Measurements from ENCODE around the gene PACS1. TPM values are rescaled to one million over a fixed set of nuclear protein-coding genes. Genes with fewer than 3 reads are reported as not detected.

PACS1 gene
- total RNA-seq, 2 experiments from 2014 or later: 179 to 183 TPM

GRCh38 chr11:66280428-66280827 lies 210.4 kb downstream of the PACS1 start:
- Mint-ChIP-seq H3K27me3 (no peaks in the 10 kb centered on the region), H3K36me3 (ENCODE audit: low read depth) (peaks cover 28% of the 10 kb centered on the region), H3K27ac (no peak overlapping the region), H3K4me1 (ENCODE audit: low read depth) (peaks cover 38% of the 10 kb centered on the region), H3K4me3 (peak overlapping the region; percentile 34), H3K9me3 (no peaks in the 10 kb centered on the region)
- ChIA-PET CTCF (interaction anchor here (1.3 to 2.7 kb wide), 2 partner anchors 13 to 58 kb away, joined by 5 to 36 read pairs; partner anchors contain the start of gene RAB1B), POLR2A (interaction anchor here (1.5 to 6.5 kb wide), 3 partner anchors 9 to 20 kb away, joined by 3 to 34 read pairs (median 6); partner anchors contain the start of genes RAB1B and YIF1A)
- Histone ChIP-seq H3K27me3 (ENCODE audit: control insufficient read depth in 1 of 2, insufficient read depth in 2 of 2, low read length in 2 of 2) (no peaks in the 10 kb centered on the region), H3K4me1 (ENCODE audit: insufficient read depth, low read length) (peaks cover 53% of the 10 kb centered on the region), H3K36me3 (ENCODE audit: insufficient read depth, low read length) (peaks cover 23% of the 10 kb centered on the region), H3K9me3 (ENCODE audit: control insufficient read depth in 1 of 2, insufficient read depth in 1 of 2, low read length in 2 of 2) (no peaks in the 10 kb centered on the region), H3K27ac (ENCODE audit: low read depth in 1 of 2, low read length in 2 of 2) (no peak overlapping the region), H3K4me3 (ENCODE audit: low read length) (no peak overlapping the region)
- intact Hi-C loops (cut with DNase I, micrococcal nuclease): loop anchor here in 1 of 2 experiments (10.0 kb wide), 1 partner anchor 426 kb away; the partner anchor contains the start of gene CFL1
- ATAC-seq (ENCODE audit: poor library complexity) (no peak), DNase-seq (peak in 1 of 14 experiments; percentile 43)
- TF ChIP-seq CTCF (IDR thresholded peaks at IDR 0.05): no peak

- Histone ChIP-seq H3K36me3 (ENCODE audit: insufficient read depth, low read length) (peaks cover 17% of the 10 kb centered on the region), H3K27me3 (ENCODE audit: control insufficient read depth in 1 of 2, insufficient read depth in 2 of 2, low read length in 2 of 2) (no peaks in the 10 kb centered on the region), H3K9me3 (ENCODE audit: control insufficient read depth in 1 of 2, insufficient read depth in 1 of 2, low read length in 2 of 2) (no peaks in the 10 kb centered on the region), H3K4me3 (ENCODE audit: low read length) (no peak overlapping the region), H3K4me1 (ENCODE audit: insufficient read depth, low read length) (peaks cover 53% of the 10 kb centered on the region), H3K27ac (ENCODE audit: low read depth in 1 of 2, low read length in 2 of 2) (no peak overlapping the region)
- intact Hi-C loops (cut with DNase I, micrococcal nuclease): loop anchor here in 1 of 2 experiments (10.0 kb wide), 1 partner anchor 426 kb away; the partner anchor contains the start of gene CFL1
- Mint-ChIP-seq H3K9me3 (no peaks in the 10 kb centered on the region), H3K4me1 (ENCODE audit: low read depth) (peaks cover 38% of the 10 kb centered on the region), H3K36me3 (ENCODE audit: low read depth) (peaks cover 22% of the 10 kb centered on the region), H3K27me3 (no peaks in the 10 kb centered on the region), H3K27ac (peak overlapping the region; percentile 81), H3K4me3 (peak overlapping the region; percentile 56)
- ChIA-PET POLR2A (interaction anchor here (1.6 to 6.5 kb wide), 2 partner anchors 12 to 21 kb away, joined by 3 to 34 read pairs; partner anchors contain the start of gene RAB1B), CTCF (interaction anchor here (1.3 to 2.7 kb wide), 4 partner anchors 14 to 421 kb away, joined by 4 to 36 read pairs (median 6); partner anchors contain the start of genes MUS81 and RAB1B)
- ATAC-seq (ENCODE audit: poor library complexity) (no peak), DNase-seq (no peak)
- TF ChIP-seq CTCF (IDR thresholded peaks at IDR 0.05): no peak
These were observed 210.9 kb downstream of the PACS1 start for GRCh38 chr11:66281001-66281400.

- H3K4me3 ChIP-seq (ENCODE audit: low read length): no peak overlapping the region
- H3K27ac ChIP-seq (ENCODE audit: low read depth in 1 of 2, low read length in 2 of 2): no peak overlapping the region
- Mint-ChIP-seq H3K36me3 (ENCODE audit: low read depth) (peaks cover 13% of the 10 kb centered on the region), H3K27me3 (no peaks in the 10 kb centered on the region), H3K4me1 (ENCODE audit: low read depth) (peaks cover 43% of the 10 kb centered on the region), H3K9me3 (no peaks in the 10 kb centered on the region), H3K4me3 (peak overlapping the region; percentile 79), H3K27ac (peak overlapping the region; percentile 81)
- ChIA-PET CTCF (interaction anchor here (0.8 to 2.7 kb wide), 15 partner anchors 9 to 570 kb away, joined by 3 to 54 read pairs (median 4); partner anchors contain the start of genes BRMS1, KAT5, MRPL11 and MUS81), POLR2A (interaction anchor here (1.0 to 6.5 kb wide), 5 partner anchors 9 to 59 kb away, joined by 3 to 34 read pairs (median 4); partner anchors contain the start of genes RAB1B and TMEM151A)
- peaks cover 11% of the 10 kb centered on the region for H3K36me3 ChIP-seq (ENCODE audit: insufficient read depth, low read length)
- TF ChIP-seq CTCF (IDR thresholded peaks at IDR 0.05): no peak
- H3K27me3 ChIP-seq (ENCODE audit: control insufficient read depth in 1 of 2, insufficient read depth in 2 of 2, low read length in 2 of 2): no peaks in the 10 kb centered on the region
- peaks cover 52% of the 10 kb centered on the region for H3K4me1 ChIP-seq (ENCODE audit: insufficient read depth, low read length)
- DNase-seq: no peak
- ATAC-seq (ENCODE audit: poor library complexity): no peak
- intact Hi-C loops (cut with DNase I, micrococcal nuclease): loop anchor here (1.0 to 10.0 kb wide), 3 partner anchors 14 to 427 kb away; partner anchors contain the start of genes CFL1 (in 1 of the 2) and RAB1B (in 1 of the 2)
- H3K9me3 ChIP-seq (ENCODE audit: control insufficient read depth in 1 of 2, insufficient read depth in 1 of 2, low read length in 2 of 2): no peaks in the 10 kb centered on the region
These were observed 211.8 kb downstream of the PACS1 start for GRCh38 chr11:66281776-66282467.

Measured in CD4-positive, alpha-beta T cell (primary cell).